ENCODE measurements around the gene LY6G6D. TPM values are rescaled to one million over a fixed set of nuclear protein-coding genes. Genes with fewer than 3 reads are reported as not detected.

Gene LY6G6D
- total and polyA plus RNA-seq, 8 donors: not detected

- TF ChIP-seq EP300 (IDR thresholded peaks at IDR 0.05) (no peak), CTCF (IDR thresholded peaks at IDR 0.05) (no peak), POLR2AphosphoS5 (IDR thresholded peaks at IDR 0.05) (no peak), POLR2A (IDR thresholded peaks at IDR 0.05) (no peak)
- Histone ChIP-seq H3K36me3 (peaks cover 36 to 59% (median 54%) of the 10 kb centered on the region in 4 donors), H3K27ac (peak overlapping the region in 4 of 5 donors; percentile 95 to 96 (median 96)), H3K4me1 (peaks cover 20 to 66% (median 39%) of the 10 kb centered on the region in 4 donors), H3K9me3 (no peaks in the 10 kb centered on the region), H3K4me3 (peak overlapping the region; percentile 61 to 91 (median 82)), H3K27me3 (no peaks in the 10 kb centered on the region)
- no peak for DNase-seq
- intact Hi-C loops (cut with DNase I; ENCODE audit: low total_unique reads): no loop called here
- 78 to 85% (median 83%) methylated on average over 36 to 41 of the region's 41 CpGs for WGBS, 5 donors
Measured at GRCh38 chr6:31727717-31728671, 12.8 kb downstream of the LY6G6D start.

GRCh38 chr6:31728767-31729514 is 13.8 kb downstream of the LY6G6D start, which contains the start of gene DDAH2:
DDAH2 (minus strand) TSS chr6:31729299; CDS start chr6:31729161, 138 bp downstream.
- Histone ChIP-seq H3K27me3 (no peaks in the 10 kb centered on the region), H3K4me3 (peak within 1 kb of the TSS; percentile 61 to 91 (median 82)), H3K4me1 (peaks cover 30 to 75% (median 48%) of the 10 kb centered on the region in 4 donors), H3K9me3 (no peaks in the 10 kb centered on the region), H3K36me3 (peaks cover 46 to 69% (median 63%) of the 10 kb centered on the region in 4 donors), H3K27ac (peak within 1 kb of the TSS; percentile 93 to 96 (median 95))
- TF ChIP-seq CTCF (IDR thresholded peaks at IDR 0.05): peak in 3 of 7 experiments; percentile 29 to 69 (median 51)
- TF ChIP-seq EP300 (IDR thresholded peaks at IDR 0.05): no peak
- 19 to 24% (median 22%) methylated on average over 31 to 36 of the region's 36 CpGs for WGBS, 5 donors
- no peak for DNase-seq
- intact Hi-C loops (cut with DNase I; ENCODE audit: low total_unique reads): no loop called here

- TF ChIP-seq CTCF (IDR thresholded peaks at IDR 0.05) (peak in 3 of 7 experiments; percentile 6 to 72 (median 26)), EP300 (IDR thresholded peaks at IDR 0.05) (no peak), POLR2A (IDR thresholded peaks at IDR 0.05) (no peak), POLR2AphosphoS5 (IDR thresholded peaks at IDR 0.05) (peak; percentile 70 to 77 (median 76))
- H3K27ac ChIP-seq: peak overlapping the region; percentile 93 to 96 (median 95)
- WGBS, 5 donors: 0 to 1% (median 1%) methylated on average over 21 to 29 of the region's 29 CpGs
- peak overlapping the region; percentile 61 to 91 (median 82) for H3K4me3 ChIP-seq
- intact Hi-C loops (cut with DNase I; ENCODE audit: low total_unique reads): no loop called here
- H3K9me3 ChIP-seq: no peaks in the 10 kb centered on the region
- peaks cover 36 to 81% (median 54%) of the 10 kb centered on the region in 4 donors for H3K4me1 ChIP-seq
- peak; percentile 92 to 97 for DNase-seq
- peaks cover 46 to 74% (median 68%) of the 10 kb centered on the region in 4 donors for H3K36me3 ChIP-seq
- no peaks in the 10 kb centered on the region for H3K27me3 ChIP-seq
Measured at GRCh38 chr6:31729515-31729978, 14.4 kb downstream of the LY6G6D start.
